Endothelial cell of umbilical vein (primary cell): ENCODE data around the gene NPFFR1. TPM values are rescaled to one million over a fixed set of nuclear protein-coding genes. Genes with fewer than 3 reads are reported as not detected.
A peak's percentile ranks its signal among the peaks of the same experiment; 100 is the strongest.

Experiments
- BruUV-seq: library from RNA; stranded (reverse); fragments of 400-500 nt; replicated peaks from 2 replicates; lab custom pipeline; 2021; lab: Mats Ljungman, UMichigan
- CTCF ChIA-PET: fragments of 300-600, 350-600 bp; sonication (Branson Sonifier 250); formaldehyde crosslinking; loops from one replicate; lab custom pipeline; 2021; ENCODE audit warnings: antibody characterized with exemption, inconsistent platforms; lab: Charles Lee
- POLR2A ChIA-PET: fragments of 300-600, 350-600 bp; sonication (Branson Sonifier 250); formaldehyde crosslinking; loops from one replicate; lab custom pipeline; 2021; ENCODE audit warnings: antibody characterized with exemption, inconsistent platforms; lab: Charles Lee
- DNase-seq: peaks from one replicate; pipeline ENCODE4 v3.0.0-alpha.2; 2011; ENCODE audit warnings: low read depth, low spot score
- FAIRE-seq: peaks from 2 replicates; lab custom pipeline; 2011; peaks lifted over from hg19 to GRCh38; lab: Jason Lieb, UNC
- H2AFZ ChIP-seq: 2 replicates; pipeline ENCODE4 v1.6.0; 2012; ENCODE audit warnings: low read depth, low read length, control low read depth, inconsistent platforms
- H3K27ac ChIP-seq: 2 replicates; pipeline ENCODE4 v1.5.1; 2011; ENCODE audit warnings: low read depth, mild to moderate bottlenecking, control low read depth, low read length, moderate library complexity; ENCODE audit not compliant: insufficient read depth
- H3K27me3 ChIP-seq, 2 experiments: 2 replicates each; pipeline versions ENCODE4 v1.6.0 to v1.6.1; 2011; ENCODE audit warnings: low read length in 2 of 2, mixed read lengths in 1 of 2; ENCODE audit not compliant: control insufficient read depth in 2 of 2, insufficient read depth in 2 of 2
- H3K36me3 ChIP-seq, 2 experiments: 2 replicates in 1 of 2; 3 replicates in 1 of 2; pipeline ENCODE4 v1.5.1; 2011; ENCODE audit warnings: low read length in 2 of 2, mild to moderate bottlenecking in 1 of 2, moderate library complexity in 1 of 2; ENCODE audit not compliant: control insufficient read depth in 2 of 2, insufficient read depth in 2 of 2; ENCODE audit errors: extremely low read depth in 1 of 2
- H3K4me1 ChIP-seq: 3 replicates; pipeline ENCODE4 v1.5.1; 2011; ENCODE audit warnings: mild to moderate bottlenecking, low read length; ENCODE audit not compliant: control insufficient read depth, insufficient read depth; ENCODE audit errors: extremely low read depth
- H3K4me2 ChIP-seq: 2 replicates; pipeline ENCODE4 v1.6.1; 2011; ENCODE audit warnings: low read length, control low read depth, mixed read lengths; ENCODE audit not compliant: insufficient read depth
- H3K4me3 ChIP-seq, 3 experiments: fragments of 200-600 bp in 1 of 3; sonication (generic), shearing (Covaris generic) in 1 of 3; replicated peaks in 1 of 3; 2 replicates each; pipeline ENCODE4 v1.5.1; 2011 to 2016; ENCODE audit warnings: control low read depth in 3 of 3, low read length in 3 of 3, mild to moderate bottlenecking in 2 of 3, inconsistent platforms in 1 of 3, low read depth in 1 of 3, moderate library complexity in 1 of 3; ENCODE audit not compliant: insufficient read depth in 1 of 3
- H3K79me2 ChIP-seq: 2 replicates; pipeline ENCODE4 v1.6.0; 2012; ENCODE audit warnings: low read length, inconsistent platforms; ENCODE audit not compliant: control insufficient read depth, insufficient read depth
- H3K9ac ChIP-seq: replicated peaks from 2 replicates; pipeline ENCODE3; 2011; ENCODE audit warnings: low read length, control low read depth; ENCODE audit not compliant: insufficient read depth; ENCODE audit errors: extremely low read depth
- H3K9me1 ChIP-seq: replicated peaks from 3 replicates; pipeline ENCODE4 v1.6.0; 2011; ENCODE audit warnings: mild to moderate bottlenecking, low read length; ENCODE audit not compliant: control insufficient read depth, insufficient read depth; ENCODE audit errors: extremely low read depth
- H3K9me3 ChIP-seq: replicated peaks from 2 replicates; pipeline ENCODE4 v1.5.1; 2012; ENCODE audit warnings: low read length, inconsistent platforms; ENCODE audit not compliant: control insufficient read depth, insufficient read depth
- H4K20me1 ChIP-seq: replicated peaks from 2 replicates; pipeline ENCODE3; 2011; ENCODE audit warnings: mild to moderate bottlenecking, low read length; ENCODE audit not compliant: control insufficient read depth, insufficient read depth; ENCODE audit errors: extremely low read depth
- CTCF ChIP-seq, 2 donors: IDR thresholded peaks; 1 replicate in 1 of 2; 2 replicates in 1 of 2; pipeline ENCODE4 v1.5.1; 2011; ENCODE audit warnings: low read length in 2 of 2, mild to moderate bottlenecking in 2 of 2, moderate library complexity in 2 of 2, control low read depth in 1 of 2, inconsistent platforms in 1 of 2, low read depth in 1 of 2; ENCODE audit not compliant: insufficient read depth in 1 of 2; ENCODE audit errors: extremely low read depth in 1 of 2
- EZH2 ChIP-seq: IDR thresholded peaks from 2 replicates; pipeline ENCODE4 v1.6.1; 2012; ENCODE audit warnings: borderline replicate concordance, low read depth, mild to moderate bottlenecking, moderate library complexity, low read length, inconsistent platforms; ENCODE audit not compliant: severe bottlenecking
- FOS ChIP-seq: IDR thresholded peaks from 2 replicates; pipeline ENCODE4 v1.6.1; 2011; ENCODE audit warnings: mild to moderate bottlenecking, low read length, moderate library complexity, borderline replicate concordance; ENCODE audit not compliant: insufficient read depth
- GATA2 ChIP-seq: IDR thresholded peaks from 2 replicates; pipeline ENCODE4 v1.7.0; 2011; ENCODE audit warnings: low read depth, mild to moderate bottlenecking, moderate library complexity, mixed read lengths, low read length; ENCODE audit not compliant: insufficient read length, insufficient read depth
- JUN ChIP-seq: IDR thresholded peaks from 2 replicates; pipeline ENCODE4 v1.6.1; 2011; ENCODE audit warnings: borderline replicate concordance, low read depth; ENCODE audit not compliant: insufficient read length, insufficient read depth
- POLR2A ChIP-seq: IDR thresholded peaks from 2 replicates; pipeline ENCODE4 v1.6.1; 2012; ENCODE audit warnings: low read depth, mild to moderate bottlenecking, control low read depth, low read length
- POLR2AphosphoS5 ChIP-seq: IDR thresholded peaks from 2 replicates; pipeline ENCODE4 v1.6.1; 2012; ENCODE audit warnings: low read depth, mild to moderate bottlenecking, control low read depth, low read length, moderate library complexity; ENCODE audit not compliant: insufficient read depth
- dilution Hi-C: fragments of 300-500 bp; cut with MboI; formaldehyde crosslinking; loops from one replicate; pipeline ENCODE4 v1.15.0; 2019; ENCODE audit warnings: low sequenced_read_pairs; ENCODE audit not compliant: extremely low pct_ligation_motif_present
- intact Hi-C: fragments of 100-400 bp; cut with micrococcal nuclease; formaldehyde crosslinking; loops from one replicate; pipeline ENCODE4 v1.10.0; 2022
- polyA plus RNA-seq, 4 experiments: library from polyadenylated mRNA; depleted of rRNA in 3 of 4; stranded (reverse) in 3 of 4; unstranded in 1 of 4; fragments of >200 nt; gene quantifications; 2 replicates each; pipeline versions ENCODE4 v1.2.1 to v1.2.3, GENCODE V29; 2011 to 2012; ENCODE audit warnings: missing spikeins in 1 of 4
- total RNA-seq: library from RNA; stranded (reverse); gene quantifications from 2 replicates; pipeline ENCODE4 v1.2.3, GENCODE V29; 2021
- TF ChIP-seq, protein P1 (sequence below): IDR thresholded peaks from 2 replicates; pipeline ENCODE4 v1.6.1; 2011; ENCODE audit not compliant: insufficient read depth, insufficient read length

NPFFR1 gene
- total and polyA plus RNA-seq, 2 donors (not counting 3 experiments of a cell fraction or from before 2014, with no cell fraction given), result not detected

DNA sequence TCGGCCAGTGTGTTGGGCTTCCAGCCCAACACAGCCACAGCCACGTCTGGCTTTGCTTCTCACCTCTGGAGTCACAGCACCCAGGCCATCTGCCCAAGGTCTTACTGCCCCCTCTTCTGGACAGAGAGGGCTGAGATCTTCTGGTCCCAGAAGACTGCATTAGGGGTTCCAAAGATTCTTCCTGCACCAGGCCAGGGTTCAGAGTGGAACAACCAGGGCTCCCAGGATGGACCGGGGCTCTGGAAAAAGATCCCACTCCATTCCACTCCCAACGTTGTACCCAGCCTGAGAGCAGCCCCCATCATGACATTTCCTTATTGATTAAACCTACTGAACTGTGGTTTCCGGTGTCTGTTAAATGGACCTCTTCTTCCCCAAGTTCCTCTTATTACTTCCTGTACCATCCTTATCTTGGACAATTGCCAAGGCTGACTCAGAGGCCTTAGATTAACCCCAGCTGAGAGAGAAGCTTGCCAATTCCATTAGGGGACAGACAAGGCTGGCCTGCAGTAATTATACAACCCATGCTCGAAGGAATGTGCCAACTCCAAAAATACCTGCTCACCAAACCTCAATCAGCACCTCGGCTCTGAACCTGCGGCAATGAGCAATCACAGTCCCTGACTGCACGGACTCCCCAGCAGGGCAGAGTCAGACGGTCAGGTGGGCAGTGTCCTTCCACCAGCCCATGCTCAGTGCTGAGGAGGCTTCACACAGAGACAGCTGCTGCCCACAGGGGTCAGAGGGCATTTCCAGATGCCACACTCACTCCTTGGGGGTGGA is 47.9 kb upstream of the NPFFR1 start:
- TF ChIP-seq CTCF (IDR thresholded peaks at IDR 0.05; ENCODE audit: extremely low read depth in 1 of 2, insufficient read depth in 1 of 2, low read depth in 1 of 2, low read length in 2 of 2), result peak in 1 of 2 donors; percentile 11
- TF ChIP-seq GATA2, result peak; percentile 35
- TF ChIP-seq POLR2AphosphoS5, result peak; percentile 96
- TF ChIP-seq FOS, result peak; percentile 82
- TF ChIP-seq, protein P1, sequence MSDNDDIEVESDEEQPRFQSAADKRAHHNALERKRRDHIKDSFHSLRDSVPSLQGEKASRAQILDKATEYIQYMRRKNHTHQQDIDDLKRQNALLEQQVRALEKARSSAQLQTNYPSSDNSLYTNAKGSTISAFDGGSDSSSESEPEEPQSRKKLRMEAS, result no peak
- peak; percentile 28 for TF ChIP-seq EZH2
- peak; percentile 34 for TF ChIP-seq JUN
- TF ChIP-seq POLR2A, result no peak
- peaks cover 8% of the 10 kb centered on the region for H3K4me1 ChIP-seq
- no peaks in the 10 kb centered on the region for H3K9me1 ChIP-seq
- no peaks in the 10 kb centered on the region for H3K36me3 ChIP-seq
- H3K79me2 ChIP-seq, result no peaks in the 10 kb centered on the region
- ChIA-PET CTCF (interaction anchor here (1.2 to 2.4 kb wide), 4 partner anchors 10 to 67 kb away, joined by 3 to 8 read pairs (median 4); no protein-coding TSS in a partner anchor), POLR2A (no interaction called here)
- dilution Hi-C loops, result no loop called here
- peaks cover 22 to 26% of the 10 kb centered on the region in 2 experiments for H3K27me3 ChIP-seq
- DNase-seq (peak; percentile 71), FAIRE-seq (peak; percentile 92)
- no peak overlapping the region for H3K27ac ChIP-seq
- no peak overlapping the region for H2AFZ ChIP-seq
- no peak overlapping the region for H3K4me3 ChIP-seq
- H3K4me2 ChIP-seq, result no peak overlapping the region
- no peaks in the 10 kb centered on the region for H4K20me1 ChIP-seq
- no peaks in the 10 kb centered on the region for H3K9me3 ChIP-seq
- H3K9ac ChIP-seq, result no peak overlapping the region
- intact Hi-C loops, result loop anchor here (5.0 kb wide), 1 partner anchor 34 kb away; no protein-coding TSS in a partner anchor
- no TSS peak for BruUV-seq
